K562 (cell line): ENCODE results near the gene PADI4. TPM values are rescaled to one million over a fixed set of nuclear protein-coding genes. Genes with fewer than 3 reads are reported as not detected.

Experiments used
- ATAC-seq: fragments of 200-7000 bp; cut with Tn5 transposase; 3 replicates; pipeline ENCODE4 v1.9.1; 2020; ENCODE audit warnings: moderate library complexity
- BruUV-seq: library from RNA; stranded (reverse); fragments of 400-500 nt; replicated peaks from 2 replicates; lab custom pipeline; 2021; lab: Mats Ljungman, UMichigan
- CTCF ChIA-PET: fragments of 300-600 bp; formaldehyde crosslinking; extraction: SDS; loops from one replicate; lab custom pipeline; 2021; ENCODE audit warnings: low intra/inter-chr PET ratio; lab: Yijun Ruan, JAX
- POLR2A ChIA-PET: fragments of 300-600, 350-650 bp; sonication (Branson Sonifier 250); formaldehyde crosslinking; extraction: SDS; loops from one replicate; lab custom pipeline; 2021; ENCODE audit warnings: antibody characterized with exemption, inconsistent platforms; lab: Yijun Ruan, JAX
- DNase-seq, 4 experiments: peaks; one replicate each; pipeline versions ENCODE4 v3.0.0 to v3.0.0-alpha.2; 2011 to 2018; ENCODE audit warnings: low spot score in 3 of 4, mixed read lengths in 3 of 4; ENCODE audit errors: extremely low read depth in 1 of 4
- FAIRE-seq: peaks from 2 replicates; lab custom pipeline; 2011; peaks lifted over from hg19 to GRCh38; lab: Jason Lieb, UNC
- H2AFZ ChIP-seq: 2 replicates; pipeline ENCODE4 v1.6.0; 2011; ENCODE audit warnings: low read depth, low read length, control low read depth, inconsistent platforms
- H3K27ac ChIP-seq: fragments of 200-600 bp; 3 replicates; pipeline ENCODE4 v1.8.0; 2011; ENCODE audit warnings: low read depth, mild to moderate bottlenecking, control low read depth, inconsistent platforms, low read length, moderate library complexity, mixed read lengths; ENCODE audit errors: extremely low read depth
- H3K27me3 ChIP-seq, 2 experiments: fragments of 300-600 bp in 1 of 2; 2 replicates in 1 of 2; 3 replicates in 1 of 2; pipeline versions ENCODE4 v1.6.0 to v1.8.0; 2011; ENCODE audit warnings: inconsistent platforms in 2 of 2, low read length in 2 of 2, mild to moderate bottlenecking in 1 of 2, mixed read lengths in 1 of 2, moderate library complexity in 1 of 2; ENCODE audit not compliant: control insufficient read depth in 2 of 2, insufficient read depth in 2 of 2
- H3K36me3 ChIP-seq: fragments of 300-600 bp; 3 replicates; pipeline ENCODE4 v1.8.0; 2011; ENCODE audit warnings: mild to moderate bottlenecking, low read length, inconsistent platforms; ENCODE audit not compliant: control insufficient read depth, insufficient read depth
- H3K4me1 ChIP-seq, 2 experiments: fragments of 200-600 bp in 1 of 2; replicated peaks in 1 of 2; 2 replicates in 1 of 2; 3 replicates in 1 of 2; pipeline versions ENCODE4 v1.5.1 to v1.8.0; 2011; ENCODE audit warnings: inconsistent platforms in 2 of 2, low read length in 2 of 2, mild to moderate bottlenecking in 1 of 2, mixed read lengths in 1 of 2, moderate library complexity in 1 of 2; ENCODE audit not compliant: control insufficient read depth in 2 of 2, insufficient read depth in 2 of 2
- H3K4me2 ChIP-seq: 2 replicates; pipeline ENCODE4 v1.6.1; 2011; ENCODE audit warnings: low read length, control low read depth, inconsistent platforms, mixed read lengths; ENCODE audit not compliant: insufficient read depth
- H3K4me3 ChIP-seq: fragments of 200-600 bp; sonication (generic), shearing (Covaris generic); 2 replicates; pipeline ENCODE4 v1.5.1; 2016; ENCODE audit warnings: control low read depth, inconsistent platforms
- H3K79me2 ChIP-seq: fragments of 200-600 bp; 3 replicates; pipeline ENCODE4 v1.8.0; 2011; ENCODE audit warnings: low read length, inconsistent platforms; ENCODE audit not compliant: control insufficient read depth, insufficient read depth
- H3K9ac ChIP-seq, 2 experiments: 2 replicates each; pipeline versions ENCODE4 v1.6.0 to v1.6.1; 2011; ENCODE audit warnings: low read depth in 2 of 2, low read length in 2 of 2, control low read depth in 1 of 2, inconsistent platforms in 1 of 2, mild to moderate bottlenecking in 1 of 2, mixed read lengths in 1 of 2; ENCODE audit not compliant: insufficient read depth in 1 of 2
- H3K9me1 ChIP-seq: one replicate; pipeline ENCODE4 v1.6.0; 2011; ENCODE audit warnings: inconsistent platforms, mild to moderate bottlenecking, low read length, moderate library complexity; ENCODE audit not compliant: control insufficient read depth, insufficient read depth
- H3K9me3 ChIP-seq: replicated peaks from 2 replicates; pipeline ENCODE4 v1.5.1; 2011; ENCODE audit warnings: low read depth, low read length, inconsistent platforms; ENCODE audit not compliant: control insufficient read depth, insufficient read depth
- H4K20me1 ChIP-seq: replicated peaks from 2 replicates; pipeline ENCODE4 v1.6.1; 2011; ENCODE audit warnings: low read length, inconsistent platforms, mixed read lengths; ENCODE audit not compliant: control insufficient read depth, insufficient read depth
- FOSL1 ChIP-seq: fragments of 200-800 bp; sonication (Bioruptor generic); conservative IDR thresholded peaks from 2 replicates; pipeline ENCODE4 v1.6.1; 2016; ENCODE audit warnings: missing genetic modification characterization, missing compliant biosample characterization
- MCM7 ChIP-seq, 2 experiments: fragments of 450-650 bp; IDR thresholded peaks; 2 replicates each; pipeline ENCODE4 v1.6.1; 2016 to 2018
- NCOA6 ChIP-seq: fragments of 450-650 bp; IDR thresholded peaks from 2 replicates; pipeline ENCODE4 v1.6.1; 2017; ENCODE audit warnings: mild to moderate bottlenecking
- RBM17 ChIP-seq: fragments of 200-400 bp; formaldehyde crosslinking; IDR thresholded peaks from 2 replicates; pipeline ENCODE4 v1.6.1; 2017; ENCODE audit warnings: low read depth, mild to moderate bottlenecking, low read length, borderline replicate concordance
- SREBF1 ChIP-seq: fragments of 150-350 bp; IDR thresholded peaks from 2 replicates; pipeline ENCODE4 v1.6.1; 2014; ENCODE audit warnings: antibody characterized with exemption, low read depth, low read length, borderline replicate concordance
- ZFP36 ChIP-seq: fragments of 150-350 bp; IDR thresholded peaks from 2 replicates; pipeline ENCODE4 v1.6.1; 2018; ENCODE audit warnings: low read length, low read depth; ENCODE audit not compliant: partially characterized antibody
- ZNF3 ChIP-seq: fragments of 250-450 bp; sonication (Bioruptor Pico); IDR thresholded peaks from 2 replicates; pipeline ENCODE4 v1.5.0; 2021; ENCODE audit warnings: mild to moderate bottlenecking, moderate library complexity
- WGBS: fragments of 100-300 bp; shearing (Covaris generic); methylation state at CpG from one replicate; pipeline ENCODE4 v1.1.6; 2016; ENCODE audit warnings: low coverage, mixed read lengths; ENCODE audit not compliant: insufficient coverage; ENCODE audit errors: missing lambda C conversion rate; 5-methylcytosine and 5-hydroxymethylcytosine counted together
- in situ Hi-C: fragments of 300-500 bp; cut with MboI; formaldehyde crosslinking; loops from 4 replicates; pipeline ENCODE4 v1.15.0; 2018; ENCODE audit warnings: inconsistent platforms, mixed read lengths
- intact Hi-C: fragments of 100-400 bp; cut with micrococcal nuclease; formaldehyde crosslinking; loops from 2 replicates; pipeline ENCODE4 v1.14.2; 2022
- polyA plus RNA-seq, 8 experiments: library from polyadenylated mRNA; depleted of rRNA in 4 of 8; stranded (reverse) in 5 of 8; unstranded in 3 of 8; fragments of >200 nt; fragmentation: Nextera tagmentation in 2 of 8; fragmentation: Illumina TruSeq in 1 of 8; extraction: Ambion mirVana in 2 of 8; extraction: Trizol in 1 of 8; gene quantifications; 2 replicates each; pipeline versions ENCODE4 v1.2.1 to v1.2.3, GENCODE V29; 2011 to 2014; ENCODE audit warnings: inconsistent platforms in 1 of 8, missing spikeins in 1 of 8
- total RNA-seq, 7 experiments: library from RNA; depleted of rRNA in 6 of 7; stranded (reverse); fragments of >200 nt in 6 of 7; fragmentation: Illumina TruSeq in 2 of 7; extraction: Trizol in 2 of 7; gene quantifications; 2 replicates each; pipeline versions ENCODE4 v1.2.1 to v1.2.3, GENCODE V29; 2011 to 2021; ENCODE audit warnings: low replicate concordance in 1 of 7

PADI4 gene
- total and polyA plus RNA-seq, 9 of the 15 experiments (the other 6 are each of a cell fraction or from before 2014, with no cell fraction given) = 0.22 to 0.33 TPM; not detected in 7

DNA sequence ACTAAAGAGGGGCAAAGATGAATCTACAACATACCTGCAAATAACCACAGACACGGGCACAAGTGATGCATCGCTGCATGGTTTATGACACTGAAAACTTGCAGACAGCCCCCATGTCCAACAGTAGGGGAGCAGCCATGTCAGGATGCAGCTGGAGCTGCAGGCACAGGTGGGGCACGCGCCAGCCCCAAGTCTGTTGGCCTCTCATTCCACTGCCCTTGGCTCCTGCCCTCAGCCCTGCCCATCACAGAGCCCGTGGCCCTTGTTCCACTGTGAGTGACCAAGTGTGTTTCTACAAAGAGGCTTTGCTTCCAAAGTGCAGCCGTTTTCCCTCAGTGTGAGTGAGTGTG, 3.2 kb upstream of the PADI4 start:
- peaks cover 4% of the 10 kb centered on the region for H3K9me1 ChIP-seq
- no peak overlapping the region for H3K4me3 ChIP-seq
- BruUV-seq = no TSS peak
- intact Hi-C loops (no loop called here), in situ Hi-C loops (no loop called here)
- no peak for ATAC-seq
- 0 out of 2 replicates have a peak, but pooled peaks cover 3% of the 10 kb centered on the region for H3K9me3 ChIP-seq
- no peak overlapping the region for H3K9ac ChIP-seq
- no peak overlapping the region for H3K27ac ChIP-seq
- no peak overlapping the region for H3K4me2 ChIP-seq
- H3K79me2 ChIP-seq = no peaks in the 10 kb centered on the region
- no peak for FAIRE-seq
- ChIA-PET CTCF (no interaction called here), POLR2A (interaction anchor here (0.6 to 1.1 kb wide), 2 partner anchors 15 to 93 kb away, joined by 3 read pairs; no protein-coding TSS in a partner anchor)
- TF ChIP-seq ZNF3 (no peak), NCOA6 (no peak), SREBF1 (no peak), ZFP36 (no peak), FOSL1 (tag) (no peak), RBM17 (no peak), MCM7 (IDR thresholded peaks at IDR 0.05) (no peak)
- TF ChIP-seq, all 486 proteins: peak for 0
- no peak for DNase-seq
- Histone ChIP-seq H4K20me1 (no peaks in the 10 kb centered on the region; the same call in 1 of the 2 replicates), H3K4me1 (peaks cover 10 to 13% of the 10 kb centered on the region in 2 experiments), H3K27me3 (peaks cover 6 to 29% of the 10 kb centered on the region in 2 experiments; a peak in 4 of 5 replicates), H3K36me3 (no peaks in the 10 kb centered on the region), H2AFZ (no peak overlapping the region)
- WGBS = 4% methylated on average over 6 of the region's 6 CpGs
